Inflammatory macrophage treated with lipopolysaccharide for 1 hour (primary cell): Measurements from ENCODE around the gene LMF2.

Experiments
- DNase-seq, 2 donors: peaks; one replicate each; pipeline ENCODE4 v3.0.0-alpha.2; 2020 to 2022

LMF2 gene, protein sequence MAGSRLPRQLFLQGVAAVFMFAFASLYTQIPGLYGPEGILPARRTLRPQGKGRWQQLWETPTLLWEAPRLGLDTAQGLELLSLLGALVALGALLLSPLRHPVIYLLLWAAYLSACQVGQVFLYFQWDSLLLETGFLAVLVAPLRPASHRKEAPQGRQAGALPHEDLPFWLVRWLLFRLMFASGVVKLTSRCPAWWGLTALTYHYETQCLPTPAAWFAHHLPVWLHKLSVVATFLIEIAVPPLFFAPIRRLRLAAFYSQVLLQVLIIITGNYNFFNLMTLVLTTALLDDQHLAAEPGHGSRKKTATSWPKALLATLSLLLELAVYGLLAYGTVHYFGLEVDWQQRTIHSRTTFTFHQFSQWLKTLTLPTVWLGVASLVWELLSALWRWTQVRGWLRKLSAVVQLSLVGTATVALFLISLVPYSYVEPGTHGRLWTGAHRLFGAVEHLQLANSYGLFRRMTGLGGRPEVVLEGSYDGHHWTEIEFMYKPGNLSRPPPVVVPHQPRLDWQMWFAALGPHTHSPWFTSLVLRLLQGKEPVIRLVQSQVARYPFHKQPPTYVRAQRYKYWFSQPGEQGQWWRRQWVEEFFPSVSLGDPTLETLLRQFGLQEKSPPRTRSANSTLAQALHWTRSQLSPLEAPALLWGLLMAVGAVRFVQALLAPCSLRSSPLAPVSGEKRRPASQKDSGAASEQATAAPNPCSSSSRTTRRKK

DNA sequence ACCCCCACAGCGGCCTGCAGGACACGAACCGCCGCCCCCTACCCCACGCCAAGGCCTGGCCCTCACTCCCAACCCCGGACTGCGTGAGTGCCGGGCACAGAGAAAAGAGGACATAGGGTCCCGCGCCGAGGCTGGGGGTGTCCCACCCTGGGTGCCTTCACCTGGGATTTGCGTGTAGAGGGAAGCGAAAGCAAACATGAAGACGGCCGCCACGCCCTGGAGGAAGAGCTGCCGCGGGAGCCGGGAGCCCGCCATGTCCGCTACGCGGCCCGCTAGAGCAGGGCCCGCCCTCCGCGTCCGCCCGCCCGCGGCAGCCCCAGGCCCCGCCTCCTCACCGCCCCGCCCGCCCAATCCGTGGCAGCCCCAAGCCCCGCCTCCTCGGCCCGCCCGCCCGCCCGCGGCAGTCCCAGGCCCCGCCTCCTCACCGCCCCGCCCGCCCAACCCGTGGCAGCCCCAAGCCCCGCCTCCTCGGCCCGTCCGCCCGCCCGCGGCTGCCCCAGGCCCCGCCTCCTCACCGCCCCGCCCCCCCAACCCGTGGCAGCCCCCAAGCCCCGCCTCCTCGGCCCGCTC lies at the start of gene LMF2:
TSS of gene LMF2 (minus strand) at position 282 of the 570 bp plus-strand sequence. CDS start at position 255, 27 bp downstream.
- no peak for DNase-seq

DNA sequence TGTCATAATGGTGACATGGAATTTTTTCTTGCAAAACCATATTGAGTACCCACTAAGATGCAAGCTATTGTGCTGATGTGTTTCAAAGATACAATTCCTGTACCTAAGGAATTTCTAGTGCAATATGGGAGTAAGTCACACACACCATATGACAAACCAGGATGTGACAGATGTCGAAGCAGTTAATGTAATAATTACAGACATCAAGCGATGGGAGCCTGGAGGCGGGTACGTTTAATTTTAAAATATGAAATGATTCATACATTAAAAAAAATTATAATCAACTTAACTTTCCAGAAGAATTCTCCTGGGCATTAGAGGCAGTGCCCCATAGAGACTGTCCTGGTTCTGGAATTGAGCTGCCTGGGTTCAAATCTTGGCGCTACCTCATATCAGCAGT lies 49.2 kb upstream of the LMF2 start:
- DNase-seq = no peak

DNA sequence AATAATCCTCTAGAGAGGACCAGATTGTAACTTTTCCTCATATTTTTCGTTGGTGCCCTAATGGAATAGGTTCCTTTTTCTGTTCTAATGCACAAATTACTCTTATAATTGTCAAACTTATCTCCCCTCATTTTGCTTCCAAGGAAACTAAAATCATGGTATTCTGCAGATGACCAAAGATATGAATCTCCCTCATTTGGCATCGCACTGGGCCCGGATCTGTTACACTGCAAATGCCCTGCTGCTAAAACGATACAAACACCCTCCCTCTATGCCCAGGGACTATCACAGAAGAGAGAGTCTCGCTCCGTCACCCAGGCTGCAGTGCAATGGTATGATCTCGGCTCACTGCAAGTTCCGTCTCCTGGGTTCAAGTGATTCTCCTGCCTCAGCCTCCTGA lies 45.8 kb upstream of the LMF2 start:
- no peak for DNase-seq

DNA sequence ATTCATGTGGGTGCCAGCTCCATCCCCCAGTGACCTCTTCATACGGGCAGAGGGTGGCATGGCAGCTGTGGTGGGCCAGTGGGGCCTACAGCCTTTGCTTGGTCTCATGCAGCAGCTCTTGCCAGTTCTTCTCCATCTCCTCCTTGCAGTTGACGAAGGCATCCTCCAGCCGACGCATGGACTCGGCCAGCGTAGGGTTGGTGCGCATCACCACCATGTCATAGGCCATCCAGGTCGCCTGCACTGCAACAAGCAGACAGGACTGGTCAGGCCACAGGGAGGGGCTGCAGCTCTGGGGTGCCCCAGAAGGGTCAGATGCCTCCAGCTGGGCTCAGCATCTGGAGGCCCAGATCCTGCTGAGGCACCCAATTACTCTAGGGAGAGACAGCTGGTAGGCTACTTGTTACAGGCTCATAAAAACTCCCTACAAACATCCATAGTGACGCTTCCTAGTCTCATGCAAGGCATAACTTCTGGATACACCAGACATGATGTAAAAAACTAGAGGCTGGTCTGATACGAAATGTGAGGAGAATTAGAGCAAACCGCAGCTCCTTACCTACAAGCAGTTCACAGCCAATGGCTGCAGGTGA lies 43.8 kb upstream of the LMF2 start:
- DNase-seq = no peak

DNA sequence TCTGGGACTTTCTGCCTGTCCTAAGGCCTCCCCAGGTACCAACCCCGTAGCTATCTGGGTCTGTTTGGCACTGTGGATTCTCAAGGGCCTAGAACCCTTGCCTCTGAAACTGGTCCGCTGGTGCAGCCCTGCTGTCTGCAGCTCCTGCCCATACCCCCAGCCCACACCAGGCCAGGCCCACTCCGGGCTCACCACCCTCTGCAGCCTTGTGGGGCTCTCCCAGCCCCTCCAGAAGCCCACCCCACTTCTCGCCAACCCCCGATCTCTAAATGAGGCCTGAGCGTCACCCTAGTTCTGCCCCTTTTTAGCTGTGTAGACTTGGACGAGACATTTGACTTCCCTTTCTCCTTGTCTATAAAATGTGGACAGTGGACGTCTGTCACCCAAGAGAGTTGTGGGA lies 42.9 kb upstream of the LMF2 start:
- DNase-seq = no peak

DNA sequence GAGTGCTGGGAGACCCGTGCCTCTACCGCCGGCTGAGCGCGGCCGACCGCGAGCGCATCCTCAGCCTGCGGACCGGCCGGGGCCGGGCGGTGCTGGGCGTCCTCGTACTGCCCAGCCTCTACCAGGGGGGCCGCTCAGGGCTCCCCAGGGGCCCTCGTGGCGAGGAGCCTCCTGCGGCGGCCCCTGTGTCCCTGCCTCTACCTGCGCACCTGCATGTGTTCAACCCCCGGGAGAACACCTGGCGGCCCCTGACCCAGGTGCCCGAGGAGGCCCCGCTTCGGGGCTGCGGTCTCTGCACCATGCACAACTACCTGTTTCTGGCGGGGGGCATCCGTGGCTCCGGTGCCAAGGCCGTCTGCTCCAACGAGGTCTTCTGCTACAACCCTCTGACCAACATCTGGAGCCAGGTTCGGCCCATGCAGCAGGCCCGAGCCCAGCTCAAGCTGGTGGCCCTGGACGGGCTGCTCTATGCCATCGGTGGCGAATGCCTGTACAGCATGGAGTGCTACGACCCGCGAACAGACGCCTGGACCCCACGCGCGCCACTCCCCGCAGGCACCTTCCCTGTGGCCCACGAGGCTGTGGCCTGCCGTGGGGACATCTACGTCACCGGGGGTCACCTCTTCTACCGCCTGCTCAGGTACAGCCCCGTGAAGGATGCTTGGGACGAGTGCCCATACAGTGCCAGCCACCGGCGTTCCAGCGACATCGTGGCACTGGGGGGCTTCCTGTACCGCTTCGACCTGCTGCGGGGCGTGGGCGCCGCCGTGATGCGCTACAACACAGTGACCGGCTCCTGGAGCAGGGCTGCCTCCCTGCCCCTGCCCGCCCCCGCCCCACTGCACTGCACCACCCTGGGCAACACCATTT lies 41.7 kb upstream of the LMF2 start:
- DNase-seq = no peak

DNA sequence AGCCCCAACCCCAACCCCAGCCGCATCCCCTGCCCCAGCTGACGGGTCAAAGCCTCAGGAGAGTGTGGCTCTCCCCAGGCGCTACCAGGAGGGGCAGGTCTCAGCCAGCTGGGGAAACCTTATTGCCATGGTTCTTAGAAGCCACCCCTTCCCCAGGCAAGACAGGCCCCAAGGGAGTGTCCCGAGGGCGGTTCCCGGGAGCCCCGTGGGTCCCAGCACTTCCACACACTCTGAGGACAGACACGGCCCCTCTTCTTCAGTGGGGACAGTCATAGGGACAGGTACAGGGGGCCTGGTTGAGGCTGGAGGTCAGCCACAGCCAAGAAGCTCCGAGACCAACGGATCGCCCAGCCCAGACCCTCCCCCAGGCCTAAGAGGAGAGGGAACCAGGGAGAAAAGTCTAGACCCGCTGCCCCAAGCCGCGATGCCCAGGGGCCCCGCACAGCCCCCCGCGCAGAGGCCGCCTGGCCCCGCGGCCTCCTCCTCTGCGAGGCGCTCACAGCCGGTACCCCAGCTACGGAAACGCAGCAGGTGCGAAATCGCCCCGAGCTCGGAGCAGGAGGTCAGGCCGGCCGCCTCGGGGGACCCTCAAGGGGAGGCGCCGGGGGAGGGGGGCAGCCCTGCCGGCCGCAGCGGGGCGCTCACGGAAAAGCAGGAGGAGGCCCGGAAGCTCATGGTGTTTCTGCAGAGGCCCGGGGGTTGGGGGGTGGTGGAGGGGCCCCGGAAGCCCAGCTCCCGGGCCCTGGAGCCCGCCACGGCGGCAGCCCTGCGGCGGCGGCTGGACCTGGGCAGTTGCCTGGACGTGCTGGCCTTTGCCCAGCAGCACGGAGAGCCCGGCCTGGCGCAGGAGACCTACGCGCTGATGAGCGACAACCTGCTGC lies 40.8 kb upstream of the LMF2 start:
- DNase-seq = no peak

DNA sequence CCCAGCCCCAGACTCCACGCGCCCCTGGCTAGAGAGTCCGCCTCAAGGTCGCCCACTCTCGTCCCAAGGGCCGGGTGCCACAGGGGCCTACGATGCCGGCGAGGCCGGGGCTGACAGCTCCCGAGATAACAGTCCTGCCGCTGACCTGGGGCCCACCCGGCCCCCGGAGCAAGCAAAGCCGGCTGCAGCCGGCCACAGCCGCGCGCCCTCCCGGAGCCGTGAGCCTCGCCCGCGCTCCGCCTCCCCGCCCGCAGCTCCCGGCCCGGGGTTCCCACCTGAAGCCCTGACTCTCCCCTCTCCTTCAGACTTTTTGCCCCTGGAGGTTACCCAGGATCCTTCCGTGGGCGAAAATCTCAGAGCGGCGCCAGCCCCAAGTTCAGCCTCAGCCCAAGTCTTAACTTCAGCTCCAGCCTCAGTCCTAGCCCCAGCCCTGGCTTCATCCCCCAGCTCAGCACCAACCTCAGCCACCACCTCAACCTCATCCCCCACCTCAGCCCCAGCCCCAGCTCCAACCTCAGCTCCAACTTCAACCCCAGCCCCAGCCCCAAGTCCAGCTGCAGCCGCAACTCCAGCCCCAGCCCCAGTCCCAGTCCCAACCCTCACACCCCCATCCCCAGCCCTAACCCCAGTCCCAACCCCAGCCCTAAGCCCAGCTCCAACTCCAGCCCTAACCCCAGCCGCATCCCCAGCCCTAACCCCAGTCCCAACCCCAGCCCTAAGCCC lies 39.9 kb upstream of the LMF2 start:
- DNase-seq = no peak

DNA sequence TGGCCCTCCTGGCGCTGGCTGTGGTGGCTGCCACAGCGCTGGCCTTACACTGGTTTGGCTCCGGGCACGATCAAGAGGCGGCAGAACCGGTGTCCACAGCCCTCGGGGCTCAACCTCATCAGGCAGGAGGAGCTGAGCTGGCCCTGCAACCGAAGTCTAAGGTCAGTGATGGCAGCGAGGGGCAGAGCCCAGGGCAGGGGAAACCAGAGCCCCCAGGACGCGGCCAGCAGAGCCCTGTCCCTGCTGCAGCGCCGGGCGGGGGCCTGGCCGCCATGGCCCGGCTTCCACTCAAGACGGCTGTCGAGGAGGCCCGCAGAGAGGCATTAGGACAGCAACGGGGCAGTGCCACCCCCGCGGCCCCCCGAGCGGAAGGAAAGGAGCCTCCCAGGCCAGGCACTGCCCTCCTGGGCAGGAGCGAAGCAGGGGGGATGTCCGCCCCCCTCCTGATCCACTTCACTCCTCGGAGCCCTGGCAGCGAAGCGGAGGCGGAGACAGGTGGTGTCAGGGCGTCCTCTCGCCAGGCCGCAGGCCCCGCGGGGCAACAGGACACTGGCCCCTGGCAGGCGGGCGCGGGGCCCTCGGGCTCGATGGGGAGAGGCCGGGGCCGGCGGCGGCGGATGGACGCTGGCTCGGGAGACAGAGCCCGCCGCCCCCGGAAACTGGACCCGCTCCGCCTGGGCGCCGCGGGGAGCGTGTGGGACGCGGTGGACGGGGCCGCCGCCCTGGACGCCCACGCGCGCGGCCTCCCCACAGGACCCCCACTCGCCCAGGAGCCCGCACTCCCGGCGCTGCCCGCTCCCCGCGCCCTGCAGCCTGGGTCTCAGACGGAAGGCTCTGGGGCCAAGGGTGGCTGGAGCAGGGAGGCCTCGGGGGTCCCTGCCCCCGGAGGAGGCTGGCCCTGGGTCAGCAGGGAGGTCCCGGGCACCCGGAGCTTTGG lies 39.1 kb upstream of the LMF2 start:
- DNase-seq = no peak

DNA sequence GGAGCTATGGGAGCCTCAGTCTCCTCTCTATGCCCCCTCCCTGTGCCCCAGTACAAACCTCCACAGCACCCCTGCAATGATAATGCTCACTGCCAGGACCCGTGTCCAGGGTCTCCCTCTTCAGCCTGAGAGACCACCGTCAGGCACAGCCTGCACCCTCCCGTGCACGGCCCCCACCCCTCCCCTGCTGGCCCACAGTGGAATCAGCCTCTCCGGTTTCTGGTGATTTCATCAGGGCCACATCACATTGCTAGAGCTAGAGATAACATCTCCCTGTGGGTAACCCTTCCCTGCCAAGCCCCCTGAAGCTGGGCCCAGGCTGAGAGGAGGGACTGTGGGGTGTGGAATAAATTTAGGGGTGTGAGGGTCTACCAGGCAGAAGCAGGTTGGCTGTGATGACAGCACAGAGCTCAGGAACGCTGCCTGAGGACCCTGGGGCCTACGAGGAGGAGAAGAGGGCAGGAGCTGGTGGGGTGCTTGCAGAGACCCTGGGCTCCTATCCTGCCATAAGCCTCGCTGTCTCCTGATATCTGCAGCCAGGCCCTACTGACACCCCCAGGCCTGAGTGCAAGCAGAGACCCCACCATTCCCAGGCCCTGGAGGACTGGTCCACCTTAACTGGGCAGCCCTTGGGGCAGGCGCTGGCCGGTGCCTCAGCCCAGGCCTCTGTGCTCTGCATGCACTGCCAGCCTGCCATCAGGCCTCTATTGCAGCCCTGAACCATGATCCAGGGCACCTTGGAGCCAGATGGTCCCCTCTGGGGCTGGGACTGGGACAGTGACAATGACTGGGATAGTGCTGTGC lies 38.2 kb upstream of the LMF2 start, which contains the start of gene KLHDC7B:
TSS of gene KLHDC7B (plus strand) at position 378 of the 804 bp plus-strand sequence. CDS start at position 723, 345 bp downstream.
- DNase-seq = no peak

DNA sequence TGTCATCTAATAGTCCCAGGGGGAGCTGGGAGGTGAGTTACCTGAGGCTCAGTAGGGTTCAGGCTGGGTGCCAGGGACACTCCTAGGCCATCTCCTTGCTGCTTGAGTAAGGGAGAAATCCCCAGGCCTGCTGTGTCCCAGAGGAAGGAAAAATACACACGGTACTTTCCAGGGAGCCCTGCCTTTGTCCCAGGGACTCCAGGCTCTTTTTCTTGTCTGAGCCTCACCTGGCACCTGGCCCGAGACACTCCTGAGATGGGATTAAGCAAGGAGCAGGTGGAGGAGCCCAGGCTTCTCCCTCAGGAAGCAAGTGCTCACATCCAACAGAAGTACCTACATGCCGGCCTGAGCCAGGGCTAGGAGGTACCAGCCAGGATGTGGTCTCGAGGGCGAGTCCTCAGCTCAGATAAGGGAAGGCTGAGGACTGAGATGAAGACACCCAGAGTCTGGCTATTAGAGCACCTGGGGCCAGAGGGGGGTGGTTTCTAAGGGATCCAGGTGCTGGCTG lies 37.3 kb upstream of the LMF2 start:
- DNase-seq = no peak

DNA sequence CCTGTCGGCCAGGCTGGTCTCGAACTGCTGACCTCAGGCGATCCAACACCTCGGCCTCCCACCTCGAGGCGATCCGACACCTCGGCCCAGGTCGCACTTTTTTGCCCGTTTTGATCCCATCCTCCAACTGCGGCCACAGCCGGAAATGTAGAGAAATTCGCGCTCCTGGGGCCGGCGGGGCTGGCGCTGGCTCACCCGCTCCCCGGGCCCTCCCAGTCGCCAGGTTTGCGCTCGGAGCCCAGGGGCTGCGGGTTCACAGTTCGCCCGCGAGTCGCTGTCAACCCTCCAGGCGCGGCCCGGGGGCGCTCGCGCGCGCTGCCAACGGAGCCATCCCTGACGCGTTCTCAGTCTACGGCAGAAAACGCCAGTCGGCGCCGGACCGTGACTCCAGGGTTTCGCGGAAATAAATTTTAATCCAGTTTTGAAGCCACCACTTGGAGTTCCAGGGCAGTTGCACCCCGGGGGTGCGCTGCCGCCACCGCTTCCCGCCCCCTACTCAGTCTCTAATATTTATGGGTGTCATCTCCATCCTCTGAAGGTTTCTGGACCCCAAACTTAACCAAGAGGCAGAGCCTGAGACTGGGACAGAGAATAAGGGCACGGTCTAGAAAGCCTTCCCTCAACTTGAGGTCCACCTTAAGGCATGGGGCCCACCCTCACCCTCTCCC lies 36.7 kb upstream of the LMF2 start:
- peak; percentile 61 to 80 for DNase-seq

DNA sequence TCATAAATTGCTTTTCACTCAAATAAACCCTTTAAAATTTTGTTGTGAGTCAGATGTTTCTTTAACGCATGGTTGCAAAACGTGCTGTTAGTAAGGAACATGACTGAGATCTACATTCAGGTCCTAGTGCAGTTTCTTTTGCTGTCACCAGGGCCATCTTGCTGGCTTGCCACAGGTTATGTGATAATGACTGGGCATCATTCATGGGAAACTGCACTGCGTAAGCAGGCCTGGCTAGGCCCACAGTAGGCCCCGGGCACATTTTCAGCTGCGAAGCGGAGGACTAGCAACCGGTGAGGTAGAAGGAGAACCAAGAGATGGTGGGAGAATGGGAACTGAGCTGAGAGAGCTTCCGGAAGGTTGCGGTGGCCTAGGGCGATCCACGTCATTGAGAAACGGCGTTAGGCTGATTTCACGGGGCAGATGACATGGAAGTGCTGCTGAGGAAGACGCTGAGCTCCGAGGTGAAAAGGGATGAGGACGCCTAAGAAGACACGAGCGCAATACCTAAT lies 35.0 kb upstream of the LMF2 start:
- DNase-seq = peak; percentile 89 to 92

DNA sequence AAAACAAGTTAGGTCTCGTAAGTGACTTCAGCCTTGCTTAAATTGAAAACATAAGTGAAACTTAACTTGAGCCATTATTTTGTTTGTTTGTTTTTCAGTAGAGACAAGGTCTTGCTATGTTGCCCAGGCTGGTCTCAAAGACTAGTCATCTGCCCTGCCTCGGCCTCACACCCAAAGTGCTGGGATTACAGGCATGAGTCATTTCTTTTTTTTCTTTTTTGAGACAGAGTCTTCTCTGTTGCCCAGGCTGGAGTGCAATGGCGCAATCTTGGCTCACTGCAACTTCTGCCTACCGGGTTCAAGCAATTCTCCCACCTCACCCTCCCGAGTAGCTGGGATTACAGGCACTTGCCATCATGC lies 34.1 kb upstream of the LMF2 start:
- DNase-seq = peak; percentile 91 to 97

DNA sequence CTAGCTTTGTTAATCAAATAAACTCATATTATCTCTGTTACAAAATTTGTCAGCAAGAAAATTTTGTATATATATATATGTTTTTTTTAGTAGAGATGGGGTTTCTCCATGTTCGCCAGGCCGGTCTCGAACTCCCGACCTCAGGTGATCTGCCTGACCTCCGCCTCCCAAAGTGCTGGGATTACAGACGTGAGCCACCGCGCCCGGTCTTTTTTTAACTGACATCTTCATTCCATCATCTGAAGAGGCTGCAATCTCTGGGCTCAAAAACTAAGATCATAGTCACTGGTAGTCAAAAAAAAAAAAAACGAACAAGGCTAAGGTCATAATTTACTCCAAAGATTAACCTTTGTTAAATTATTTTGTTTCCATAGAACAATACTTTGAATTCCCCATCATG lies 32.9 kb upstream of the LMF2 start:
- no peak for DNase-seq

DNA sequence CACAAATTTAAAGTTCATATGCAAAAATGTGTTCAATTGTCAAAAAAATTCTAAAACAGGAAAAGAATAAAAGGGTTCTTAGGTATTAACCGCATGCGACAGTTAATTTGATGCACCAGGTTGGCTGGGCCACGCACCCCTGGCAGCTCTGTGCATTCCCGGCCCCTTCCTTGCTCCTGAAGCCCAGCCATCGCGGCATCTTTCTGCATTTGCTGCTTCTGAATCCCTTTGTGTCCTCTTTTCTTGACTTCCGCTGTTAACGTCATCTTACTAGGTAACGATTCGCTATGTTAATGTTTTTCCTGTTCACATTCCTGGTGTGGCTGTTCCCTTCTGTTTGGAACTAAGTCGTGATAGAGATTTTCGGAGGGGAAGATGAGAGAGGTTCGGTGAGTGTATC lies 30.3 kb upstream of the LMF2 start:
- peak in 1 of 2 donors; percentile 39 for DNase-seq

DNA sequence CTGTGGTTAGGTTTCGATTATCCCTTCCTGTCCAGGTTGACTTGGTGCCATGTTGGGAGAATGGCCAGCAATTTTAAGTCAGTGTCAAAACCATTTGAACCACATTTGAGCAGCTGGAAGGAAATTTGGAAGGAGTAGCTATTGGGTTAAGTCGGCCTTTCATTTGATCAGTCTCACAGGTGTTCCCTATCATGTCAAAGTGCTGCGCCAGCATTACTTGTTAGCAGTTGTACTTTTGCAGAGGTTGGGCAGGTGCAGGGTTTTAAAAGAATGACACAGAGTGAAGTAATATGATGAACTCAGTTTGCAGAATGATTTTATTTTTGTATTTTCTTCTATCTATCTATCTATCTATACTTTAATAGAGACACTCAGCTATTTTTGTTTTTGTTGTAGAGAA lies 28.7 kb upstream of the LMF2 start:
- DNase-seq = no peak

DNA sequence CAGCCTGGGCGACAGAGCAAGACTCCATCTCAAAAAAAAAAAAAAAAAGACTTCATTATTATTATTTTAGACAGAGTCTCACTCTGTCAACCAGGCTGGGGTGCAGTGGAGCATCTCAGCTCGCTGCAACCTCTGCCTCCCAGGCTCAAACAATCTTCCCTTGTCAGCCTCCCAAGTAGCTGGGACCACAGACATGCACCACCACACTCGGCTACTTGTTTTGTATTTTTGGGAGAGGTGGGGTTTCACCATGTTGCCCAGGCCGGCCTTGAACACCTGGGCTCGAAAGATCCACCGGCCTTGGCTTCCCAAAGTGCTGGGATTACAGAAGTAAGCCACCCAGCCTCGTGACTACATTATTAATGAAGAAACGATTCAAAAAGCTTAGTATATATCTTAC lies 27.6 kb upstream of the LMF2 start:
- DNase-seq = no peak
